Upper lobe of left lung (tissue), 4 donors: Measurements from ENCODE around the gene MISP3.
"Not testable (repeated sequence)": the region's sequence is repeated elsewhere in the genome, so short reads cannot be mapped to it uniquely, and the experiment has no call there.

Source experiments
- CTCF ChIP-seq, 6 experiments: fragments of 450-650 bp in 4 of 6; fragments of 200-600 bp in 2 of 6; sonication (generic) in 2 of 6; IDR thresholded peaks; one replicate each; pipeline ENCODE4 v1.5.1; 2016 to 2019; ENCODE audit warnings: antibody characterized with exemption in 6 of 6
- EP300 ChIP-seq, 4 donors: sonication (generic); formaldehyde crosslinking; IDR thresholded peaks; one replicate each; pipeline ENCODE4 v1.5.1; 2017; ENCODE audit warnings: antibody characterized with exemption in 4 of 4, control low read depth in 2 of 4
- POLR2A ChIP-seq, 4 donors: fragments of 450-650 bp; IDR thresholded peaks; one replicate each; pipeline ENCODE4 v1.5.1; 2016 to 2017; ENCODE audit warnings: antibody characterized with exemption in 4 of 4, mild to moderate bottlenecking in 2 of 4
- POLR2AphosphoS5 ChIP-seq, 2 donors: sonication (generic); formaldehyde crosslinking; IDR thresholded peaks; one replicate each; pipeline ENCODE4 v1.5.1; 2017; ENCODE audit warnings: antibody characterized with exemption in 2 of 2

DNA sequence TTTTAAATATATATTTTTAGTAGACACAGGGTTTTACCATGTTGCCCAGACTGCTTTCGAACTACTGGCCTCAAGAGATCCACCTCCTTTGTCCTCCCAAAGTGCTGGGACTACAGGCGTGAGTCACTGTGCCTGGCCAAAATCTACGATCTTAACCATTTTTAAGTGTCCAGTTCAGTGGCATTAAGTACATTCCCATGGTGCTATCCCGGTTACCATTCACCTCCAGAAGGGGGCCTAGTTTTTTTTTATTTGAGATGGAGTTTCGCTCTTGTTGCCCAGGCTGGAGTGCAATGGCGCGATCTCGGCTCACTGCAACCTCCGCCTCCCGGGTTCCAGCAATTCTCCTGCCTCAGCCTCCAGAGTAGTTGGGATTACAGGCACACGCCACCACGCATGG is 37.4 kb upstream of the MISP3 start:
- not testable (repeated sequence) for TF ChIP-seq CTCF, EP300, POLR2A, POLR2AphosphoS5 (IDR thresholded peaks at IDR 0.05)
